ENCODE measurements around the gene MCF2L.

The MCF2L gene

GRCh38 chr13:113083402-113084061 is 114.5 kb downstream of the MCF2L start:
- no peaks in the 10 kb centered on the region for H3K9me3 Mint-ChIP-seq
- H3K4me1 Mint-ChIP-seq = no peaks in the 10 kb centered on the region
- H3K27me3 Mint-ChIP-seq = no peaks in the 10 kb centered on the region
- ATAC-seq = no peak
- no peak overlapping the region for H3K27ac Mint-ChIP-seq
- no peak for DNase-seq
- no peak overlapping the region for H3K4me3 Mint-ChIP-seq

GRCh38 chr13:113084094-113084942 is 115.3 kb downstream of the MCF2L start:
- H3K4me1 Mint-ChIP-seq = no peaks in the 10 kb centered on the region
- DNase-seq = no peak
- H3K27ac Mint-ChIP-seq = no peak overlapping the region
- H3K9me3 Mint-ChIP-seq = no peaks in the 10 kb centered on the region
- no peak for ATAC-seq
- no peak overlapping the region for H3K4me3 Mint-ChIP-seq
- no peaks in the 10 kb centered on the region for H3K27me3 Mint-ChIP-seq

- DNase-seq (no peak), ATAC-seq (no peak)
- Mint-ChIP-seq H3K27me3 (no peaks in the 10 kb centered on the region), H3K9me3 (no peaks in the 10 kb centered on the region), H3K27ac (no peak overlapping the region), H3K4me3 (no peak overlapping the region), H3K4me1 (no peaks in the 10 kb centered on the region)
Measured at GRCh38 chr13:113084943-113085540, 116.0 kb downstream of the MCF2L start.

- Mint-ChIP-seq H3K27ac (no peak overlapping the region), H3K27me3 (no peaks in the 10 kb centered on the region), H3K4me3 (no peak overlapping the region), H3K4me1 (no peaks in the 10 kb centered on the region), H3K9me3 (no peaks in the 10 kb centered on the region)
- no peak for DNase-seq
- ATAC-seq = no peak
Measured at GRCh38 chr13:113086031-113086750, 117.2 kb downstream of the MCF2L start.

- ATAC-seq = no peak
- no peak for DNase-seq
- Mint-ChIP-seq H3K4me3 (no peak overlapping the region), H3K27me3 (no peaks in the 10 kb centered on the region), H3K9me3 (no peaks in the 10 kb centered on the region), H3K4me1 (no peaks in the 10 kb centered on the region), H3K27ac (no peak overlapping the region)
Measured at GRCh38 chr13:113086991-113087922, 118.2 kb downstream of the MCF2L start.

GRCh38 chr13:113087923-113088690 is 119.1 kb downstream of the MCF2L start:
- no peak for ATAC-seq
- H3K27me3 Mint-ChIP-seq = no peaks in the 10 kb centered on the region

GRCh38 chr13:113088691-113089020 is 119.6 kb downstream of the MCF2L start:
- DNase-seq = no peak
- no peak for ATAC-seq
- Mint-ChIP-seq H3K4me1 (no peaks in the 10 kb centered on the region), H3K27ac (no peak overlapping the region), H3K27me3 (no peaks in the 10 kb centered on the region), H3K9me3 (no peaks in the 10 kb centered on the region), H3K4me3 (no peak overlapping the region)

More at GRCh38 chr13:113087923-113088690, 119.1 kb downstream of the MCF2L start:
- no peak for DNase-seq
- H3K27ac Mint-ChIP-seq = no peak overlapping the region
- H3K9me3 Mint-ChIP-seq = no peaks in the 10 kb centered on the region
- no peaks in the 10 kb centered on the region for H3K4me1 Mint-ChIP-seq
- H3K4me3 Mint-ChIP-seq = no peak overlapping the region

GRCh38 chr13:113089693-113090414 is 120.8 kb downstream of the MCF2L start:
- no peak overlapping the region for H3K4me3 Mint-ChIP-seq
- H3K27me3 Mint-ChIP-seq = no peaks in the 10 kb centered on the region
- DNase-seq = no peak
- no peaks in the 10 kb centered on the region for H3K4me1 Mint-ChIP-seq
- H3K27ac Mint-ChIP-seq = no peak overlapping the region
- no peak for ATAC-seq
- H3K9me3 Mint-ChIP-seq = no peaks in the 10 kb centered on the region

GRCh38 chr13:113090415-113090770 is 121.4 kb downstream of the MCF2L start:
- ATAC-seq = no peak
- H3K27me3 Mint-ChIP-seq = no peaks in the 10 kb centered on the region
- no peak overlapping the region for H3K27ac Mint-ChIP-seq
- no peaks in the 10 kb centered on the region for H3K4me1 Mint-ChIP-seq
- H3K4me3 Mint-ChIP-seq = no peak overlapping the region
- no peak for DNase-seq
- no peaks in the 10 kb centered on the region for H3K9me3 Mint-ChIP-seq

- no peak for ATAC-seq
- Mint-ChIP-seq H3K9me3 (no peaks in the 10 kb centered on the region), H3K27ac (peak overlapping the region in 1 of 2 donors; percentile 22), H3K4me1 (no peaks in the 10 kb centered on the region), H3K4me3 (no peak overlapping the region), H3K27me3 (no peaks in the 10 kb centered on the region)
- no peak for DNase-seq
Measured at GRCh38 chr13:113090806-113091205, 121.8 kb downstream of the MCF2L start.

GRCh38 chr13:113091211-113091771 is 122.3 kb downstream of the MCF2L start:
- H3K4me3 Mint-ChIP-seq = no peak overlapping the region
- ATAC-seq (no peak), DNase-seq (no peak)
- peak overlapping the region in 1 of 2 donors; percentile 22 for H3K27ac Mint-ChIP-seq
- no peaks in the 10 kb centered on the region for H3K9me3 Mint-ChIP-seq
- no peaks in the 10 kb centered on the region for H3K4me1 Mint-ChIP-seq
- no peaks in the 10 kb centered on the region for H3K27me3 Mint-ChIP-seq

- no peaks in the 10 kb centered on the region for H3K9me3 Mint-ChIP-seq
- H3K27me3 Mint-ChIP-seq = no peaks in the 10 kb centered on the region
- no peaks in the 10 kb centered on the region for H3K4me1 Mint-ChIP-seq
- no peak for ATAC-seq
- DNase-seq = no peak
- H3K4me3 Mint-ChIP-seq = no peak overlapping the region
- peak overlapping the region in 1 of 2 donors; percentile 42 for H3K27ac Mint-ChIP-seq
Measured at GRCh38 chr13:113091891-113092775, 123.1 kb downstream of the MCF2L start.

All from stimulated activated naive CD8-positive, alpha-beta T cell treated with anti-CD3 and anti-CD28 coated beads, Interleukin-15, amount 100 ng/mL, for 72 hours (primary cell).